MM.1S (cell line): ENCODE results near the gene VPS45.
"Not testable (repeated sequence)": the region's sequence is repeated elsewhere in the genome, so short reads cannot be mapped to it uniquely, and the experiment has no call there.

ENCODE experiments used
- DNase-seq: peaks from one replicate; pipeline ENCODE4 v3.0.0-alpha.2; 2015
- H2AFZ ChIP-seq: fragments of 300-600 bp; sonication (generic); 2 replicates; pipeline ENCODE4 v1.6.0; 2016; ENCODE audit warnings: antibody characterized with exemption, low read length
- H3F3A ChIP-seq: fragments of 300-600 bp; sonication (generic); 2 replicates; pipeline ENCODE4 v1.6.1; 2016; ENCODE audit warnings: mild to moderate bottlenecking, antibody characterized with exemption, low read length, moderate library complexity, mixed read lengths; ENCODE audit not compliant: insufficient read depth
- H3K27ac ChIP-seq: fragments of 300-600 bp; sonication (generic); 2 replicates; pipeline ENCODE4 v1.5.1; 2016; ENCODE audit warnings: mild to moderate bottlenecking, low read length
- H3K27me3 ChIP-seq: fragments of 300-600 bp; sonication (generic); replicated peaks from 2 replicates; pipeline ENCODE4 v1.6.0; 2016; ENCODE audit warnings: low read length; ENCODE audit not compliant: insufficient read depth
- H3K36me3 ChIP-seq: fragments of 300-600 bp; sonication (generic); replicated peaks from 2 replicates; pipeline ENCODE4 v1.6.1; 2016; ENCODE audit warnings: mild to moderate bottlenecking, low read length, mixed read lengths; ENCODE audit not compliant: insufficient read depth
- H3K4me1 ChIP-seq: fragments of 300-600 bp; sonication (generic); 2 replicates; pipeline ENCODE4 v1.6.1; 2016; ENCODE audit warnings: low read length, mixed read lengths
- H3K4me2 ChIP-seq: fragments of 300-600 bp; sonication (generic); 2 replicates; pipeline ENCODE4 v1.6.0; 2016; ENCODE audit warnings: low read depth, low read length
- H3K4me3 ChIP-seq: fragments of 300-600 bp; sonication (generic); 2 replicates; pipeline ENCODE4 v1.5.1; 2016; ENCODE audit warnings: low read length, mixed read lengths
- H3K79me2 ChIP-seq: fragments of 300-600 bp; sonication (generic); 2 replicates; pipeline ENCODE4 v1.6.1; 2016; ENCODE audit warnings: mixed run types, low read length, mixed read lengths
- H3K9ac ChIP-seq: fragments of 300-600 bp; sonication (generic); 2 replicates; pipeline ENCODE4 v1.6.1; 2016; ENCODE audit warnings: low read length, mixed read lengths
- H3K9me2 ChIP-seq: fragments of 300-600 bp; sonication (generic); replicated peaks from 2 replicates; pipeline ENCODE4 v1.6.1; 2016; ENCODE audit warnings: mild to moderate bottlenecking, low read length, mixed read lengths; ENCODE audit not compliant: insufficient read depth
- H3K9me3 ChIP-seq: fragments of 300-600 bp; sonication (generic); replicated peaks from 2 replicates; pipeline ENCODE4 v1.6.1; 2016; ENCODE audit warnings: mild to moderate bottlenecking, low read length, mixed read lengths; ENCODE audit not compliant: insufficient read depth
- H4K20me1 ChIP-seq: fragments of 300-600 bp; sonication (generic); 2 replicates; pipeline ENCODE4 v1.6.1; 2016; ENCODE audit warnings: mild to moderate bottlenecking, low read length, moderate library complexity, mixed read lengths; ENCODE audit not compliant: insufficient read depth
- EZH2 ChIP-seq: fragments of 300-600 bp; sonication (generic); optimal IDR thresholded peaks from 2 replicates; pipeline ENCODE3; 2017; ENCODE audit warnings: low read depth, mild to moderate bottlenecking, antibody characterized with exemption, low read length, mixed read lengths
- EZH2phosphoT487 ChIP-seq: fragments of 300-600 bp; sonication (generic); IDR thresholded peaks from 2 replicates; pipeline ENCODE4 v1.6.1; 2018; ENCODE audit warnings: antibody characterized with exemption, low read length
- TF ChIP-seq, protein P1 (sequence below): fragments of 300-600 bp; sonication (generic); IDR thresholded peaks from 2 replicates; pipeline ENCODE4 v1.5.1; 2016; ENCODE audit warnings: antibody characterized with exemption, low read length, mixed read lengths

The VPS45 gene

DNA sequence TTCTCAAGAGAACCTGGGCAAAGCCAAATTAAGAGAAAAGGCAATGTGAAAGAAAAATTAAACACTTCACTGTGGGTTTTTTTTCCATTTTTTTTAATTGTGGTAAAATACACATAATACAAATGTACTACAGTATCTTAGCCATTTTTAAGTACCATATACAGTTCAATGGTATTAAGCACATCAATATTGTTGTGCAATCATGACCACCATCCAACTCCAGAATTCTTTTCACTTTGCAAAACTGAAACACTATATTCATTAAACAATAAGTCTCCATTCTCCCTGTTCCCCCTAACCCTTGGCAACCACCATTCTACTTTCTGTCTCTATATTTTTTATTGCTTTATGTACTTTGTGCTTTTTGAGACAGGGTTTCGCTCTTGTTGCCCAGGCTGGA, 39.3 kb upstream of the VPS45 start:
- no peaks in the 10 kb centered on the region for H3F3A ChIP-seq
- no peaks in the 10 kb centered on the region for H3K27me3 ChIP-seq
- no peak for DNase-seq
- H2AFZ ChIP-seq = no peak overlapping the region
- no peaks in the 10 kb centered on the region for H3K9me3 ChIP-seq
- H4K20me1 ChIP-seq = no peaks in the 10 kb centered on the region
- no peak overlapping the region for H3K27ac ChIP-seq
- H3K4me3 ChIP-seq = no peak overlapping the region
- no peak overlapping the region for H3K4me2 ChIP-seq
- H3K9me2 ChIP-seq = no peaks in the 10 kb centered on the region
- H3K36me3 ChIP-seq = no peaks in the 10 kb centered on the region
- no peaks in the 10 kb centered on the region for H3K79me2 ChIP-seq
- TF ChIP-seq EZH2 = no peak
- no peak overlapping the region for H3K9ac ChIP-seq
- no peaks in the 10 kb centered on the region for H3K4me1 ChIP-seq

DNA sequence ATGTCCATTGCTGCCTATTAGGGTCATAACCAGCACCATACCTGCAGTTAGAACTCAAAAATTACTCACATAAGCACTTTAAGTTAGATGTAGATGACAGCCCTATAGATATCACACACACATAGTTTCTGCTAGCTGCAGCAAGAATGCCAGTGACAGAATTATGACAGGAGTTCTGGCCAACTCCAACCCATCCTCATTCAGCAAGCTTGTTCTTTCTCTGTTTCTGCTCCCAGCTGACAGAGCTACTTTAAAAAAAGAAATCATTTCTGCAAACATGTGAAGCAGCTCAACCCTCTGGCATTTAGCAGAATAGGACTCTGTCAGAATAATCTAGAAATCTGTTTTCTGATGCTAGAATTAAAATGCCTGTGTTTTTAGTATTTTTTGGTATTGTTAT, 33.2 kb upstream of the VPS45 start:
- no peaks in the 10 kb centered on the region for H3K27me3 ChIP-seq
- no peak overlapping the region for H3K4me2 ChIP-seq
- no peak overlapping the region for H3K4me3 ChIP-seq
- H3K36me3 ChIP-seq = no peaks in the 10 kb centered on the region
- H2AFZ ChIP-seq = no peak overlapping the region
- H3K9me2 ChIP-seq = no peaks in the 10 kb centered on the region
- no peaks in the 10 kb centered on the region for H3F3A ChIP-seq
- H3K9ac ChIP-seq = no peak overlapping the region
- no peak for DNase-seq
- no peaks in the 10 kb centered on the region for H3K9me3 ChIP-seq
- no peak for TF ChIP-seq EZH2
- TF ChIP-seq, protein P1, sequence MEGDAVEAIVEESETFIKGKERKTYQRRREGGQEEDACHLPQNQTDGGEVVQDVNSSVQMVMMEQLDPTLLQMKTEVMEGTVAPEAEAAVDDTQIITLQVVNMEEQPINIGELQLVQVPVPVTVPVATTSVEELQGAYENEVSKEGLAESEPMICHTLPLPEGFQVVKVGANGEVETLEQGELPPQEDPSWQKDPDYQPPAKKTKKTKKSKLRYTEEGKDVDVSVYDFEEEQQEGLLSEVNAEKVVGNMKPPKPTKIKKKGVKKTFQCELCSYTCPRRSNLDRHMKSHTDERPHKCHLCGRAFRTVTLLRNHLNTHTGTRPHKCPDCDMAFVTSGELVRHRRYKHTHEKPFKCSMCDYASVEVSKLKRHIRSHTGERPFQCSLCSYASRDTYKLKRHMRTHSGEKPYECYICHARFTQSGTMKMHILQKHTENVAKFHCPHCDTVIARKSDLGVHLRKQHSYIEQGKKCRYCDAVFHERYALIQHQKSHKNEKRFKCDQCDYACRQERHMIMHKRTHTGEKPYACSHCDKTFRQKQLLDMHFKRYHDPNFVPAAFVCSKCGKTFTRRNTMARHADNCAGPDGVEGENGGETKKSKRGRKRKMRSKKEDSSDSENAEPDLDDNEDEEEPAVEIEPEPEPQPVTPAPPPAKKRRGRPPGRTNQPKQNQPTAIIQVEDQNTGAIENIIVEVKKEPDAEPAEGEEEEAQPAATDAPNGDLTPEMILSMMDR = no peak
- TF ChIP-seq EZH2phosphoT487 = no peak
- H4K20me1 ChIP-seq = no peaks in the 10 kb centered on the region
- H3K27ac ChIP-seq = no peak overlapping the region
- H3K4me1 ChIP-seq = no peaks in the 10 kb centered on the region
- H3K79me2 ChIP-seq = no peaks in the 10 kb centered on the region

DNA sequence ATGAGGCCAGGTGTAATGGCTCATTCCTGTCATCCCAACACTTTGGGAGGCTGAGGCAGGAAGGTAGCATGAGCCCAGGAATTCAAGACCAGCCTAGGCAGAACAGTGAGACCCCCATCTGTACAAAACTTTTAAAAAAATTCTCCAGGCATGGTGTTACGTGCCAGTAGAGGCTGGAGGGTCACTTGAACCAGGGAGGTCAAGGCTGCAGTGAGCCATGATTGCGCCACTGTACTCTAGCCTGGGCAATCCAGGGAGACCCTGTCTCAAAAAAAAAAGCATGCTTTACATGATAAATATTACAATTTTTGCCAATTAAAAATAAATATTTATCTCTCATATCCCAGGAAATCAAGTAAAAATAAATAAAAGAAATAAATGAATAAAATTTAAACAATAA, 17.6 kb upstream of the VPS45 start:
- TF ChIP-seq EZH2 = no peak
- TF ChIP-seq EZH2phosphoT487 = no peak
- TF ChIP-seq, protein P1 = no peak
- Histone ChIP-seq H3K4me1 (peaks cover 12% of the 10 kb centered on the region), H3K36me3 (no peaks in the 10 kb centered on the region), H3K4me2 (no peak overlapping the region), H3K27me3 (no peaks in the 10 kb centered on the region), H3K79me2 (no peaks in the 10 kb centered on the region), H3K9me3 (no peaks in the 10 kb centered on the region), H3K27ac (no peak overlapping the region), H3F3A (no peaks in the 10 kb centered on the region), H3K9me2 (no peaks in the 10 kb centered on the region), H3K4me3 (no peak overlapping the region), H4K20me1 (no peaks in the 10 kb centered on the region), H2AFZ (no peak overlapping the region), H3K9ac (no peak overlapping the region)
- DNase-seq = no peak

DNA sequence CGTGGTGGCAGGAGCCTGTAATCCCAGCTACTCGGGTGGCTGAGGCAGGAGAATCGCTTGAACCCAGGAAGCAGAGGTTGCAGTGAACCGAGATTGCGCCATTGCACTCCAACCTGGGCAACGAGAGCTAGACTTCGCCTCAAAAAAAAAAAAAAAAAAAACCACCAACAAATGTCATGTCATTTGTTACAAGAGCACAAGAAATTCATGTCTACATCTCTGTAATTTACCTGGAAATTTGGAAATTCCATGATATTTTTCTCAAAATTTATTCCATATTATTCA, 16.5 kb upstream of the VPS45 start:
- Histone ChIP-seq H3K36me3 (no peaks in the 10 kb centered on the region), H3F3A (no peaks in the 10 kb centered on the region), H3K4me2 (no peak overlapping the region), H4K20me1 (no peaks in the 10 kb centered on the region), H3K79me2 (no peaks in the 10 kb centered on the region), H2AFZ (no peak overlapping the region), H3K9me3 (no peaks in the 10 kb centered on the region), H3K9me2 (no peaks in the 10 kb centered on the region), H3K9ac (no peak overlapping the region), H3K4me3 (no peak overlapping the region), H3K27me3 (no peaks in the 10 kb centered on the region), H3K27ac (no peak overlapping the region), H3K4me1 (peaks cover 12% of the 10 kb centered on the region)
- no peak for DNase-seq
- TF ChIP-seq EZH2 = no peak
- TF ChIP-seq EZH2phosphoT487 = no peak
- TF ChIP-seq, protein P1 = no peak

DNA sequence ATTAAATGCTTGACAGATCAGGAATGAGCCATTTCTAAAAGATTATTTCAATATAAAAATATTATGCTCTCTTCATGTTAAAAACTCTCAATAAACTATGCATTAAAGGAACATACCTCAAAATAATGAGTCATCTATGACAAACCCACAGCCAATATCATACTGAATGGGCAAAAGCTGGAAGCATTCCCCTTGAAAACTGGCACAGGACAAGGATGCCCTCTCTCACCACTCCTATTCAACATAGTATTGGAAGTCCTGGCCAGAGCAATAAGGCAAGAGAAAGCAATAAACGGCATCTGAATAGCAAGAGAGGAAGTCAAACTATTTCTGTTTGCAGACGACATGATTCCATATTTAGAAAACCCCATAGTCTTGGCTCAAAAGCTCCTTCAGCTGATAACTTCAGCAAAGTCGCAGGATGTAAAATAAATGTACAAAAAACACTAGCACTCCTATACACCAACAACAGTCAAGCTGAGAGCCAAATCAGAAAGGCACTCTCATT, 15.6 kb upstream of the VPS45 start:
- not testable (repeated sequence) for H3K9ac ChIP-seq, H3K79me2 ChIP-seq, H3K9me2 ChIP-seq, H3F3A ChIP-seq, H3K27me3 ChIP-seq, H4K20me1 ChIP-seq, H3K9me3 ChIP-seq, H3K27ac ChIP-seq, H3K36me3 ChIP-seq
- peaks cover 12% of the 10 kb centered on the region for H3K4me1 ChIP-seq
- H3K4me2 ChIP-seq = peak overlapping the region; percentile 24; the same call in 1 of the 2 replicates
- 0 out of 2 replicates have a peak overlapping the region, but pooled peaks have one; percentile 2 for H3K4me3 ChIP-seq
- H2AFZ ChIP-seq = peak overlapping the region; percentile 9
- DNase-seq = peak; percentile 40
